Measurements from ENCODE around the gene ARMC12.

DNA sequence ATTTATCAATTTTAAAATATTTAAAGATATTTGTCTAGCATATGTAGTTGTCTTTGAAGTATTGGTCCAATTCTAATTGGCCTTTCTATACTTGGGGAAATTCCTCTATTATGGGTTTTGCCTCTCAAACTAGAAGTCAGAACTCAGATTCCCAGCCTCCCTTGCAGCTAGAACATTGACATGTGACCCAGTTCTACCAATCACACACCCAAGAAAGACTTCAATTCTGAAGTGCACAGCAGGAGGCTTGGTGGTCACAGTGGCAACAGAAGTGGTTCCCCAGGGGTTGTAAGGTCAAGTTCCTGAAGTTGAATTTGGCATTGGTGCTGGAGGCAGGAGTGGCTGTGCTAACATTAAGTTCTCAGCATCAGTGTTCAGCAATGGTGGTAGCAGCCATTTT lies 33.3 kb upstream of the ARMC12 start:
- TF ChIP-seq CTCF (IDR thresholded peaks at IDR 0.05; ENCODE audit: poor library complexity) = no peak
- no peak for TF ChIP-seq EZH2 (IDR thresholded peaks at IDR 0.05; ENCODE audit: borderline replicate concordance)

All from hepatocyte (in vitro differentiated cells).